Stimulated activated CD8-positive, alpha-beta memory T cell treated with anti-CD3 and anti-CD28 coated beads, Interleukin-15, amount 100 ng/mL, for 4 hours (primary cell): Measurements from ENCODE around the gene PHRF1.
"Not testable (repeated sequence)": the region's sequence is repeated elsewhere in the genome, so short reads cannot be mapped to it uniquely, and the experiment has no call there.

ENCODE experiments used
- DNase-seq, 2 donors: peaks; one replicate each; pipeline ENCODE4 v3.0.0-alpha.2; 2020; ENCODE audit warnings: low read depth in 2 of 2

Gene PHRF1

DNA sequence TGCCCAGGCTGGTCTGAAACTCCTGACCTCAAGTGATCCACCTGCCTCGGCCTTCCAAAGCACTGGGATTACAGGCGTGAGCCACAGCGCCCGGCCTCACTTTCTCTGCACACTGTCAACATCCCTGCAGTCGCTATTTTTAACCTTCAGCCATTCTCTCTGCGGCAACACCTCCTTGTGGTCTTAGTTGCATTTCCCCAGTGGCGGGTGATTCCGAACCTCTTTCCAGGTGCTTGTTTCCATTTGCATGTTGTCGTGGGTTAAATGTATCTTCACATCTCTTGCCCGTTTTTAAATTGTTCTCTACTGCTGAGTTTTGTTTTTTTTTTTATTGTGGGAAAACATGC lies 52.9 kb downstream of the PHRF1 start:
- no peak for DNase-seq

DNA sequence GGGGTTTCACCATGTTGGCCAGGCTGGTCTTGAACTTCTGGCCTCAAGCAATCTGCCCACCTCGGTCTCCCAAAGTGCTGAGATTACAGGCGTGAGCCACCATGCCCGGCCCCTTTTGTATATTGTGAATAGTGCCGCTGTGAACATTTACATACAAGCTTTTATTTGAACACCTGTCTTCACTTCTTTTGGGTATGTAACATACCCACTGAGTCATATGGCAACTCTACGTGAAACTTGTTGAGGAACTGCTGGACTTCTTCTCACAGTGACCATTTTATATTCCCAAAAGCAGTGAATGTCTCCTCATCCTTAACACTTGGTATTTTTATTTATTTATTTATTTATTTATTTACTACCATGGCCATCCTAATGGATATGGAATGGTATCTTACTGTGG lies 54.6 kb downstream of the PHRF1 start:
- DNase-seq, result no peak

DNA sequence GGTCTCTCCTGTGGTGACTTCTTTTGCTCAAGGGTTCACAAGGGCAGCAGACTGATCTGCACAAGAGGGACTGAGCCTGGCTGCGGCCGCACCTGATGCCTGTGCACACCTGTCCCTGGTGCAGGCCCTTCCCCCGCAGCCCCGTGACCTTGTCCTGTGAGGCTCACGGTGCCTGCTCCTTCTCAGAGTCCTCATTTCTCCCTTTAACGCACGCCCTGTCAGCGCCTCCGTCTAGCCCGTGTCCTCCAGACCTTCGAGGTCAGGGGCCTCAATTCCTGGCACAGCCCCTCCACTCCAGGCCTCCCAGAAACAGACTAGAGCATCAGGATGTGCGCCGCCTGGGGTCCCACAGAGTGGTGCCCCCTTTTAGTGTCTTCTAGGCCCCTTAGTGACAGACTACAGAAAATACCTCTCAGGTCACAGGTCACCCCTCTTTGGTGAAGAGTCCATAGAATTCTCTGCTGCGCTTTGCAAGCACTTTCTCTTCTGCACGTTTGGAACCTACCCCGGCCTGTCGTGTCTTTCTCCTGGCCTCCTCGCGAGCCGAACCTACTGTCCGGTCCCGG lies 59.8 kb downstream of the PHRF1 start:
- no peak for DNase-seq

DNA sequence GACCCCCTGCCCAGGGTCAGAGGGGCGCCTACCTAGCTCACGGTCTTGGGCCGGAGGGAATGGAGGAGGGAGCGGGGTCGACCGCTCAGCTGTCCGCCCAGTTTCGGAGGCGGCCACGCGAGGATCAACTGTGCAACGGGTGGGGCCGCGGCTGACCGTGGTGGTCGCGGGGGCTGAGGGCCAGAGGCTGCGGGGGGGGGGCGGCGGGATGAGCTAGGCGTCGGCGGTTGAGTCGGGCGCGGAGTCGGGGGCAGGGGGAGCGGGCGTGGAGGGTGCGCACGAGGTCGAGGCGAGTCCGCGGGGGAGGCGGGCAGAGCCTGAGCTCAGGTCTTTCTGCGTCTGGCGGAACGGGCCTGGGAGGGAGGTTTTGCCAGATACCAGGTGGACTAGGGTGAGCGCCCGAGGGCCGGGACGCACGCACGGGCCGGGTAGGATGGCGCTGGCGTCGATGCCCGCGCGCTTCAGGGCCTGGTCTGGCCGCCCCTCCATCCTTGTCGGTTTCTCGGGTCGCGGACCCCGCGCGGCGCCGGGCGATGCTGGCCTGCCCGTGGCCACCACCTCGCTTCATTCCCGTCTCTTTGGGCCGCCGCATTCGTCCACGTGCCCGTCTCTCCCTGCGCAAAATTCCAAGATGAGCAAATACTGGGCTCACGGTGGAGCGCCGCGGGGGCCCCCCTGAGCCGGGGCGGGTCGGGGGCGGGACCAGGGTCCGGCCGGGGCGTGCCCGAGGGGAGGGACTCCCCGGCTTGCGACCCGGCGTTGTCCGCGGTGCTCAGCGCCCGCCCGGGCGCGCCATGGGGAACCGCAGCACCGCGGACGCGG lies 60.5 kb downstream of the PHRF1 start, which contains the start of gene DRD4:
Gene DRD4 (plus strand): TSS at position 759 of the 822 bp plus-strand sequence. CDS start 36 bp downstream, at position 795.
- DNase-seq, result no peak

DNA sequence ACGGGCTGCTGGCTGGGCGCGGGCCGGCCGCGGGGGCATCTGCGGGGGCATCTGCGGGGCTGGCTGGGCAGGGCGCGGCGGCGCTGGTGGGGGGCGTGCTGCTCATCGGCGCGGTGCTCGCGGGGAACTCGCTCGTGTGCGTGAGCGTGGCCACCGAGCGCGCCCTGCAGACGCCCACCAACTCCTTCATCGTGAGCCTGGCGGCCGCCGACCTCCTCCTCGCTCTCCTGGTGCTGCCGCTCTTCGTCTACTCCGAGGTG lies 61.0 kb downstream of the PHRF1 start:
- DNase-seq, result no peak

DNA sequence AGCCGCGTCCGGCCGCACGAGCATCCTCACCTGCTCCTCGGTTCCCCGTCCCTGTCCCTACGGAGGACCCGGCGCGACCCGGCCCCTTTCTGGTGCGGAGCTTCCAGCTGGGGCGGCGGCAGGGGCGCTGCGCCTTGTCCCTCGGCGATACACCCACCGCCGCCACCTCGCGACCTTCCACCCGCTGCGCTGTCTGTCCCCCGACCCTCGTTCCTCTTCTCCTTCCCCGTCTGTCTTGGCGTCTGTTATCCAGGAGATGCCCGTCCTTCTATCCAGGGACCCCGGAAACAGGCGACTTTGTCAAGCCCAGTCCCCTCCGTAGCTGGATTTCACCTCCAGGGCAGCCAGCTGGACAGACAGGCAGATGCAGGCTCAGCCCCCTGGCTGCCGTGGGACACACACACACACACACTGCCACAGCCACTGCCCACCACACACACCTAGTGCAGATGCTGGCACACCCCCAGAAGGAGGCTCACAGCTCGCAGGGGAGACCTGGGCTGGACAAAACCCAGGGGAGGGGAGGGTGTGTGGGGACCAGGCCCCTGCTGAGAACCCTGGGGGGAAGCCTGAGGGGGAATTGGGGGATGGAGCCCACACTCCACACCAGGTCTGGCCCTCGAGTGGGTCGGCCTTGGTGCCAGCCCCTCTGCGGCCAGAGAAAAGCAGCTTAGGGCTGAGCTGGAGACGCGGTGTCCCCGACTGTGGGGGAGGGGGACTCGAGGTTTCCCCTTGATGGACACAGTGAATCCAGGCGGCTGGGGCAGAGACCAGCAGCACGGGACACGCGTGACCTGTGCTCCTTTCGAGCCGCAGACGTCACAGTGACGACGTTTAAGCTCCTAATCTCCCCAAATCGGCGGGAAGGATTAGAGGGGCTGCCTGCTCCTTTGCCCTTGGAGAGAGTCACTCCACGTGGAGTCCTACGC lies 61.6 kb downstream of the PHRF1 start:
- no peak for DNase-seq

DNA sequence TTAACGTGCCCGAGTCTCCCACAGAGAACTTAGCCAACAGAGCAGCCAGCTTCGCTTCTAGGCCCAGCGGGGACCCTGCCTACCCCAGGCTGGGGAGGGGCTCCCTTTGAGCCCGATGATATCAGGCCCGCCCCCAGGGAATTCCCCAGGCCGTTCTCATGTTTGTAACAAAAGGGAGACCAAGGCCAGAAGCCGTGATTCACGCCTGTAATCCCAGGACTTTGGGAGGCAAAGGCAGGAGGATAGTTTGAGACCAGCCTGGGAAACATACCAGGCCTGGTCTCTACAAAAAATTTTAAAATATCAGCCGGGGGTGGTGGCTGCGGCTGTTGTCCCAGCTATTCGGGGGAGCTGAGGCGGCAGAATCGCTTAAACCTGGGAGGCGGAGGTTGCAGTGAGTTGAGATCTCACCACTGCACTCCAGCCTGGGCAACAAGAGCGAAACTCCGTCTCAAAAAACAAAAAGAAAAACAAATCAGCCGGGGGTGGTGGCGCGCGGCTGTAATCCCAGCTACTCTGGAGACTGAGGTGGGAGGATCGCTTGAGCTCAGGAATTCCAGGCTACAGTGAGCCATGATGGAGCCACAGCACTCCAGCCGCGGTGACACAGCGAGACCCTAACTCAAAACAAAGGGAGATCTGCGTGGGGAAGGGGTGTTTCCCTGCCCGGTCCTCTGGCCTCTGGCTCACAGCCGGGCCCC lies 62.5 kb downstream of the PHRF1 start:
- DNase-seq, result no peak

DNA sequence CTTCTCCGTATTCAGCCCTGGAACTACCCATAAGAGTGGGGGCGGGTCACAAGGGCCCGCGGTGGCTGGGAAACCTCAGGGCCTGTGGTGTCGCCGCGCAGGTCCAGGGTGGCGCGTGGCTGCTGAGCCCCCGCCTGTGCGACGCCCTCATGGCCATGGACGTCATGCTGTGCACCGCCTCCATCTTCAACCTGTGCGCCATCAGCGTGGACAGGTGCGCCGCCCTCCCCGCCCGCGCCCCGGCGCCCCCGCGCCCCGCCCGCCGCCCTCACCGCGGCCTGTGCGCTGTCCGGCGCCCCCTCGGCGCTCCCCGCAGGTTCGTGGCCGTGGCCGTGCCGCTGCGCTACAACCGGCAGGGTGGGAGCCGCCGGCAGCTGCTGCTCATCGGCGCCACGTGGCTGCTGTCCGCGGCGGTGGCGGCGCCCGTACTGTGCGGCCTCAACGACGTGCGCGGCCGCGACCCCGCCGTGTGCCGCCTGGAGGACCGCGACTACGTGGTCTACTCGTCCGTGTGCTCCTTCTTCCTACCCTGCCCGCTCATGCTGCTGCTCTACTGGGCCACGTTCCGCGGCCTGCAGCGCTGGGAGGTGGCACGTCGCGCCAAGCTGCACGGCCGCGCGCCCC lies 63.2 kb downstream of the PHRF1 start:
- no peak for DNase-seq

DNA sequence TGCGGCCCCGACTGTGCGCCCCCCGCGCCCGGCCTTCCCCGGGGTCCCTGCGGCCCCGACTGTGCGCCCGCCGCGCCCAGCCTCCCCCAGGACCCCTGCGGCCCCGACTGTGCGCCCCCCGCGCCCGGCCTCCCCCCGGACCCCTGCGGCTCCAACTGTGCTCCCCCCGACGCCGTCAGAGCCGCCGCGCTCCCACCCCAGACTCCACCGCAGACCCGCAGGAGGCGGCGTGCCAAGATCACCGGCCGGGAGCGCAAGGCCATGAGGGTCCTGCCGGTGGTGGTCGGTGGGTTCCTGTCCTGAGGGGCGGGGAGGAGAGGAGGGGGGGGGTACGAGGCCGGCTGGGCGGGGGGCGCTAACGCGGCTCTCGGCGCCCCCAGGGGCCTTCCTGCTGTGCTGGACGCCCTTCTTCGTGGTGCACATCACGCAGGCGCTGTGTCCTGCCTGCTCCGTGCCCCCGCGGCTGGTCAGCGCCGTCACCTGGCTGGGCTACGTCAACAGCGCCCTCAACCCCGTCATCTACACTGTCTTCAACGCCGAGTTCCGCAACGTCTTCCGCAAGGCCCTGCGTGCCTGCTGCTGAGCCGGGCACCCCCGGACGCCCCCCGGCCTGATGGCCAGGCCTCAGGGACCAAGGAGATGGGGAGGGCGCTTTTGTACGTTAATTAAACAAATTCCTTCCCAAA lies 63.9 kb downstream of the PHRF1 start:
- no peak for DNase-seq

DNA sequence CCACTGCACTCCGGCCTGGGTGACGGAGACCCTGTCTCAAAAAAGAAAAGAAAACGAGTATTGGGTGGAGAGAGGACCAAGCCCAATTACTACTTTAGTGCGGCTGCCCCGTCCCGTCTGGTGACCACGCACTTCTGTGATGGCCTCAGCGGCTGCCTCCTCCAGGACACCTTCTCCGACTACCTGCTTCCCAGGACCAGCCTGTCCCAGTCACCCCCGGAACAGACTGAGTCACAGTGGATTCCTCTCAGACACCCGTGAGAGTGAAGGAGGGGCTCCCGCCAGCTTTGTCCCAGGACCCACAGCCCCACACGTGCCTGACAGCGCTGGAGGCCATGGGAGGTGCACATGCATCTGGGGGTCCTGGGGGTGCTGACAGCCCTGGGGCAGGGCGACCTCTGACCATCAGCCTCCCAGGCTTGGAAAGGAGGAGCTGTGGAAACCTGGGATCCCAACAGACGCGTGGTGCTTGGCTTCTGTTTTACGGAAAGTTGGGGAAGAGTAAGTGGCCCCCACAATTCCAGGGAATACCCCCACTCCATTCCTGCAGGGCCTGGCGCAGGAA lies 65.6 kb downstream of the PHRF1 start:
- DNase-seq, result no peak

DNA sequence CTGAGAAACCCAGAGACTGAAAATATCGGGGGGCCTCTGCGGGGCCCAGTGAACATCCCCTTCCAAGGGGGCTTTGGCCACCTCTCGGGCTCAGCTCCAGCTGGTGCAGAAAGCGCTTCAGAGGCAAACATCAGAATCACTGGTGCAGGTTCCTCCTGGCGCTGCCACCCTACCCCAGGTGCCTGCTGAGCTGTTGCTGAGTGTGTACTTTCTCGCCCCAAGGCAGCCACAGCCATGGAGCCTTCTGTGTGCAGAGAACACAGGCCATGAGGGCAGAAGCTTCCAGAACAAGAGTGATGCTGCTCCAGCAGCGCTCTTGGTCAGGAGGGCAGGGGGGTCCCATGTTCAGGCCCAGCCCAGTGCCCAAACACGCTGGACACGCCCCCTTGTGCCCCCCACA lies 67.1 kb downstream of the PHRF1 start:
- DNase-seq, result no peak

DNA sequence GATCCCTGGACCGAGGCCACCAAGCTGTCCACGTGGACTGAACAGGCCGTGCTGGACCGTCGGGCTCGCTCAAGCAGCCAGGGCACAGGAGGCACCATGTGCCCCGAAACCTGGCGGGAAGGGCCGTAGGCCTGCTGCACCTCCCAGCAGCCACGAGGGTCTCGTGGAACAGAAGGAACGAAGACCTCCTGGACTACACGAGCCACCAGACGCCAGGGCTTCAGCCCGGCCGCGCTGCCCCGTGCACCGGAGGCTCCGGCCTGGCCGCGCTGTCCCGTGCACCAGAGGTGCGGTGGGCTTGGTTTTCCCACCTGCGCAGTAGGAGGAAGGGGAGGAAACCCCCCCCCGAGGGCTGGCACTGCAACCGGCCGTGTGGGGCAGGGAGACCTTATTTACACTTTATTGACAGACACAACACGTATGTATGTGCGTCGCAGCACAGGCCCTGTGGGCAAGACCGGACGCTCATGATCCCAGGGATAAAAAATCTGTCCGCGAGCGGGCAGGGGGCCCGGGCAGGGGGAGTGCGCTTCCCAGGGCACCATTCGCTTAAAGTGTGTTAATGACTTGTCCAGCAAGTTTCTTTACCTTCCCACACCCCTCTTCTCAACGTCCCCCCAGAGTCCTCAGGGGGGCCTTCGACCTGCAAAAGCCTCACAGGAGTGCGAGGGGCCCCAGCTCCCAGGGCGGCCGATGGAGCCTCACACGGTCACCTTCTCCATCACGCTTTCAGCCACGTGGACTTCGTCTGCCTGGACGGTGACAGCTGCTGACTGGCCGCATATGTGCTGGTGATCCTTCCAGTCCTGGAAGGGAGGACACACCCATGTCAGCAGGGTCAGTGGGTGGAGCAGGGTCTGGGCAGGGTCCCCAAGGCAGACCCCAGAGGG lies 67.8 kb downstream of the PHRF1 start:
- DNase-seq, result no peak

DNA sequence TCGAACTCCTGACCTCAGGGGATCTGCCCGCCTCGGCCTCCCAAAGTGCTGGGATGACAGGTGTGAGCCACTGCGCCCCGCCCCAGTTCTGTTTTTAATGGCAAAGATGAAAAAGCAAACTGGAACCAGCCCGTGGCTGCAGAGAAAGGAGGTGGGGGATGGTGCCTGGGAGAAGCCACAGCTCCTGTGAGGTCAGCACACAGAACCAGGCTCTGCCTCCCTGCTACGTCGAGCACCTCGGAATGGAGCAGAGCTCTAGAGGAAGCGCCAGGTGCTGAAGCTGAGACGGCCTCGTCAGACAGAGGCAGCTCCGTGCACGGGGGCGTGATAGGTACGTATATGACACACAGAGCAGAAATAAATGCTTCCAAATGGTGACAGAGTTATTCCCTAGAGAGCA lies 69.3 kb downstream of the PHRF1 start:
- no peak for DNase-seq

DNA sequence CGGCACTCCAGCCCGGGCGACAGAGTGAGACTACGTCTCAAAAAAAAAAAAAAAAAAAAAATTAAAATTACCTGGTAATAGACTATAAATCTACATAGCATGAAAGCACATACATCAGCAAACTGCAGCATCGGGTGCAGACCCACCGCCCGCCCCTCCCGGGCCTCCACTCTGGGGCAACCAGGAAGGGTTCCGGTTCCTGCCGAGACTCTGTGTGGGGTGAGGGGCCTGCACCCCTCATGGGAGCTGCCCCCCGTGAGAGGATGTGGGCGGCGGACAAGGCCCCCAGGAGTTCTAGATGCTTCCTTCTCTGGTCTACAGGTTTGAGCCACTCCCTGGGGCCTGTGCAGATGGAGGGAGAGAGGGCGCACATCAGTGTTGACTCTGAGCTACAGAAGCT lies 69.9 kb downstream of the PHRF1 start:
- DNase-seq, result no peak

DNA sequence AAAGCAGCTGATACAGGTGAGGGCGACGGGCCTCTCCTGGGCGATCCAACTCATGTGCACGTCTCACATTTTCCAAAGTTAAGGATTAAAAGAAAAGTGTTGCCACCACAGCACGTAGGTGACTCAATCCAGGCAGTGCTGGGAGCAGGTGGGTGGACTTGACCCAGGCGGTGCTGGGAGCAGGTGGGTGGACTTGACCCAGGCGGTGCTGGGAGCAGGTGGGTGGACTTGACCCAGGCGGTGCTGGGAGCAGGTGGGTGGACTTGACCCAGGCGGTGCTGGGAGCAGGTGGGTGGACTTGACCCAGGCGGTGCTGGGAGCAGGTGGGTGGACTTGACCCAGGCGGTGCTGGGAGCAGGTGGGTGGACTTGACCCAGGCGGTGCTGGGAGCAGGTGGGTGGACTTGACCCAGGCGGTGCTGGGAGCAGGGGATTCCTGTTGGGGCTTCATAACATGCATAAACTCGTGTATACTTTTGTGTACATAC lies 71.4 kb downstream of the PHRF1 start:
- DNase-seq, result not testable (repeated sequence)

DNA sequence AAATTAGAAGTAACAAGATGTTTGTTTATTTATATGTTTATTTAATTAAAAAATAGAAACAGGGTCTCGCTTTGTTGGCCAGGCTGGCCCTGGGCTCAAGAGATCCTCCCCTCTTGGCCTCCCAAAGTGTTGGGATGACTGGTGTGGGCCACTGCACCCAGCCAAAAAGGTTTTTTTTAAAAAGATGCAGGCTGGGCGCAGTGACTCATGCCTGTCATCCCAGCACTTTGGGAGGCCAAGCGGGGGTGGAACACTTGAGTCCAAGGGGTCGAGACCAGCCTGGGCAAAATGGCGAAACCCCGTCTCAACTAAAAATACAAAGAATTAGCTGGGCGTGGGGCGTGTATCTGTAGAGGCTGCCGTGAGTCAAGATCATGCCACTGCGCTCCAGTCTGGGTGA lies 74.2 kb downstream of the PHRF1 start:
- no peak for DNase-seq

DNA sequence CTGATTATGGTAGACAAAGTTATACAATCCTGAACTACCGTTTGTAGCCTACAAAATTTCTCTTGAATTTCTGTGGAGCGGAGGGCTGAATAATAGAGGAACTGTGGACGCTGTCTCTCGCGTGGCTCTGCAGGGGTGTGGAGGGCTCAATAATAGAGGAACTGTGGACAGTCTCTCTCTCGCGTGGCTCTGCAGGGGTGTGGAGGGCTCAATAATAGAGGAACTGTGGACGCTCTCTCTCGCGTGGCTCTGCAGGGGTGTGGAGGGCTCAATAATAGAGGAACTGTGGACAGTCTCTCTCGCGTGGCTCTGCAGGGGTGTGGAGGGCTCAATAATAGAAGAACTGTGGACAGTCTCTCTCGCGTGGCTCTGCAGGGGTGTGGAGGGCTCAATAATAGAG lies 76.9 kb downstream of the PHRF1 start:
- DNase-seq, result not testable (repeated sequence)

DNA sequence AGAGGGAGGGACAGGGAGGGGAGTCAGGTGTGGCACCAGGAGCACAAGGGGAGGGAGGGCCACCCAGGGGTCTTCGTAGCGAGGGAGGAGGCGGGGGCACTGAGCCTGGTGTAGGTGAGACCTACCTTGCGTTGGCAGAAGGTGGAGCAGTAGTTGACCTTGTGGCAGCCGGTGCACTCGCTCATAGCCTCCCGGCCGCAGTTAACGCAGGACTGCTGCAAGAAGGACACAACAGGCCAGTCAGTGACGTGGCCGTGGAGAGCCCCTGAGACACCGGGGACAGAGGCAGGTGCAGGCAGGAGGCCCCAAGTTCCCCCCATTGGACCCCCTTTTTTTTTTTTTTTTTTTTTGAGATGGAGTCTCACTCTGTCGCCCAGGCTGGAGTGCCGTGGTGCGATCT lies 77.6 kb downstream of the PHRF1 start:
- DNase-seq, result no peak

DNA sequence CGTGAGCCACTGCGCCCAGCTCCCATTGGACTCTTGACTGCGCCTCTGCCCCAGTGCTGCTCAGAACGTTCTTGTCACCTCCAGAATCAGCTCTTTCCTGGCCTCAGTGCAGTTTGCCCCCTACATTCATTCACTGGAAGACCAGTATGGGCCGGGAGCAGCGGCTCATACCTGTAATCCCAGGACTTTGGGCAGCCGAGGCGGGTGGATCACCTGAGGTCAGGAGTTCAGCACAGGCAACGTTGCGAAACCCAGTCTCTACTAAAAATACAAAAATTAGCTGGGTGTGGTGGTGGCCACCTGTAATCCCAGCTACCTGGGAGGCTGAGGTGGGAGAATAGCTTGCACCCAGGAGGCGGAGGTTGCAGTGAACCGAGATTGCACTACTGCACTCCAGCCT lies 78.2 kb downstream of the PHRF1 start:
- DNase-seq, result not testable (repeated sequence)
